Mucosa of rectum (tissue), 2 donors: ENCODE results near the gene HLA-DQB2.
"Not testable (repeated sequence)": the region's sequence is repeated elsewhere in the genome, so short reads cannot be mapped to it uniquely, and the experiment has no call there.

Experiments used
- H3K27ac ChIP-seq, 2 donors: one replicate each; pipeline ENCODE4 v1.7.0; 2013; ENCODE audit warnings: inconsistent platforms in 2 of 2, low read depth in 2 of 2, low read length in 2 of 2
- H3K27me3 ChIP-seq, 2 donors: one replicate each; pipeline ENCODE4 v1.7.0; 2013; ENCODE audit warnings: low read length in 2 of 2; ENCODE audit not compliant: control insufficient read depth in 2 of 2, insufficient read depth in 2 of 2
- H3K36me3 ChIP-seq, 2 donors: one replicate each; pipeline ENCODE4 v1.7.0; 2013; ENCODE audit warnings: low read length in 2 of 2; ENCODE audit not compliant: control insufficient read depth in 2 of 2, insufficient read depth in 2 of 2
- H3K4me1 ChIP-seq, 2 donors: one replicate each; pipeline ENCODE4 v1.7.0; 2013; ENCODE audit warnings: low read length in 2 of 2, mild to moderate bottlenecking in 1 of 2; ENCODE audit not compliant: control insufficient read depth in 2 of 2, insufficient read depth in 2 of 2
- H3K4me3 ChIP-seq, 2 donors: one replicate each; pipeline ENCODE4 v1.7.0; 2013; ENCODE audit warnings: low read length in 2 of 2
- H3K9ac ChIP-seq, 2 donors: one replicate each; pipeline ENCODE4 v1.7.0; 2013; ENCODE audit warnings: low read length in 2 of 2, low read depth in 1 of 2, mild to moderate bottlenecking in 1 of 2
- H3K9me3 ChIP-seq, 2 donors: one replicate each; pipeline ENCODE4 v1.7.0; 2013; ENCODE audit warnings: low read length in 2 of 2; ENCODE audit not compliant: control insufficient read depth in 2 of 2
- donor health status: healthy.
- donor health status: Normal muscosa, but diverticular disease.

Gene HLA-DQB2

GRCh38 chr6:32759669-32760068, 3.7 kb downstream of the HLA-DQB2 start:
- Histone ChIP-seq H3K27ac (no peak overlapping the region), H3K9ac (no peak overlapping the region), H3K4me3 (no peak overlapping the region), H3K4me1 (peaks cover 0 to 5% of the 10 kb centered on the region in 2 donors), H3K27me3 (peaks cover 0 to 3% of the 10 kb centered on the region in 2 donors), H3K9me3 (no peaks in the 10 kb centered on the region), H3K36me3 (no peaks in the 10 kb centered on the region)

- no peaks in the 10 kb centered on the region for H3K9me3 ChIP-seq
- no peaks in the 10 kb centered on the region for H3K4me1 ChIP-seq
- no peak overlapping the region for H3K4me3 ChIP-seq
- peaks cover 0 to 9% of the 10 kb centered on the region in 2 donors for H3K27me3 ChIP-seq
- no peak overlapping the region for H3K27ac ChIP-seq
- H3K9ac ChIP-seq: no peak overlapping the region
- no peaks in the 10 kb centered on the region for H3K36me3 ChIP-seq
Measured at GRCh38 chr6:32752580-32752979, 10.8 kb downstream of the HLA-DQB2 start.

- H3K4me3 ChIP-seq, H3K9me3 ChIP-seq, H3K36me3 ChIP-seq, H3K9ac ChIP-seq, H3K4me1 ChIP-seq, H3K27ac ChIP-seq, H3K27me3 ChIP-seq: not testable (repeated sequence)
Measured at GRCh38 chr6:32745649-32746048, 17.7 kb downstream of the HLA-DQB2 start.

GRCh38 chr6:32744776-32745175, 18.6 kb downstream of the HLA-DQB2 start:
- Histone ChIP-seq H3K27me3 (peaks cover 2 to 3% of the 10 kb centered on the region in 2 donors), H3K36me3 (no peaks in the 10 kb centered on the region), H3K9me3 (no peaks in the 10 kb centered on the region), H3K4me3 (no peak overlapping the region), H3K9ac (no peak overlapping the region), H3K27ac (no peak overlapping the region), H3K4me1 (no peaks in the 10 kb centered on the region)

GRCh38 chr6:32742374-32742773, 21.0 kb downstream of the HLA-DQB2 start:
- Histone ChIP-seq H3K9me3 (no peaks in the 10 kb centered on the region), H3K36me3 (no peaks in the 10 kb centered on the region), H3K27ac (no peak overlapping the region), H3K4me1 (no peaks in the 10 kb centered on the region), H3K4me3 (no peak overlapping the region), H3K9ac (no peak overlapping the region), H3K27me3 (peaks cover 2 to 3% of the 10 kb centered on the region in 2 donors)

- Histone ChIP-seq H3K27me3 (peaks cover 2 to 3% of the 10 kb centered on the region in 2 donors), H3K36me3 (no peaks in the 10 kb centered on the region), H3K4me1 (no peaks in the 10 kb centered on the region), H3K9ac (no peak within 1 kb of the TSS), H3K4me3 (no peak within 1 kb of the TSS), H3K27ac (no peak within 1 kb of the TSS), H3K9me3 (no peaks in the 10 kb centered on the region)
Measured at GRCh38 chr6:32741031-32741960, 22.0 kb downstream of the HLA-DQB2 start, which contains the start of gene HLA-DQA2. TSS of gene HLA-DQA2 (plus strand) at chr6:32741391. CDS start at chr6:32741444, 53 bp downstream.

GRCh38 chr6:32738126-32738525, 25.2 kb downstream of the HLA-DQB2 start:
- Histone ChIP-seq H3K9ac (no peak overlapping the region), H3K27ac (no peak overlapping the region), H3K4me3 (no peak overlapping the region), H3K4me1 (no peaks in the 10 kb centered on the region), H3K27me3 (peaks cover 0 to 4% of the 10 kb centered on the region in 2 donors), H3K36me3 (no peaks in the 10 kb centered on the region), H3K9me3 (no peaks in the 10 kb centered on the region)

GRCh38 chr6:32718879-32719278, 44.5 kb downstream of the HLA-DQB2 start:
- Histone ChIP-seq H3K27me3 (no peaks in the 10 kb centered on the region), H3K4me1 (no peaks in the 10 kb centered on the region), H3K27ac (no peak overlapping the region)

GRCh38 chr6:32716396-32716795, 46.9 kb downstream of the HLA-DQB2 start:
- Histone ChIP-seq H3K27me3 (no peaks in the 10 kb centered on the region), H3K27ac (no peak overlapping the region)

More at GRCh38 chr6:32718879-32719278, 44.5 kb downstream of the HLA-DQB2 start:
- no peak overlapping the region for H3K9ac ChIP-seq
- no peak overlapping the region for H3K4me3 ChIP-seq
- no peaks in the 10 kb centered on the region for H3K36me3 ChIP-seq
- H3K9me3 ChIP-seq: no peaks in the 10 kb centered on the region

GRCh38 chr6:32713241-32713640, 50.1 kb downstream of the HLA-DQB2 start:
- H3K4me3 ChIP-seq: no peak overlapping the region
- no peaks in the 10 kb centered on the region for H3K36me3 ChIP-seq
- no peaks in the 10 kb centered on the region for H3K27me3 ChIP-seq
- no peak overlapping the region for H3K27ac ChIP-seq
- H3K9me3 ChIP-seq: no peaks in the 10 kb centered on the region
- no peaks in the 10 kb centered on the region for H3K4me1 ChIP-seq
- no peak overlapping the region for H3K9ac ChIP-seq

More at GRCh38 chr6:32716396-32716795, 46.9 kb downstream of the HLA-DQB2 start:
- Histone ChIP-seq H3K36me3 (no peaks in the 10 kb centered on the region), H3K9ac (no peak overlapping the region), H3K4me3 (no peak overlapping the region), H3K9me3 (no peaks in the 10 kb centered on the region), H3K4me1 (no peaks in the 10 kb centered on the region)
